ENCODE results near the gene OR13H1.
"Not testable (repeated sequence)": the region's sequence is repeated elsewhere in the genome, so short reads cannot be mapped to it uniquely, and the experiment has no call there.

OR13H1 gene

GRCh38 chrX:131543774-131544173 is at the start of gene OR13H1:
OR13H1 (plus strand) TSS chrX:131544074; CDS start chrX:131544074, 0 bp downstream.
- POLR2A ChIA-PET, result no interaction called here
- CTCF ChIA-PET, result no interaction called here
- H3K4me3 ChIP-seq (ENCODE audit: low read depth, low read length), result no peak within 1 kb of the TSS
- DNase-seq (ENCODE audit: low read depth, low spot score), result no peak
- TF ChIP-seq CTCF (IDR thresholded peaks at IDR 0.05; ENCODE audit: insufficient read depth, low read length, missing control alignments), result no peak

- H3K4me3 ChIP-seq (ENCODE audit: low read depth, low read length); CTCF ChIA-PET; DNase-seq (ENCODE audit: low read depth, low spot score); POLR2A ChIA-PET: not testable (repeated sequence)
These were observed 42.3 kb upstream of the OR13H1 start for GRCh38 chrX:131501556-131501955.

- DNase-seq (ENCODE audit: low read depth, low spot score), result no peak
- no peak overlapping the region for H3K4me3 ChIP-seq (ENCODE audit: low read depth, low read length)
- no peak for TF ChIP-seq CTCF (IDR thresholded peaks at IDR 0.05; ENCODE audit: insufficient read depth, low read length, missing control alignments)
- ChIA-PET CTCF (no interaction called here), POLR2A (no interaction called here)
These were observed 30.5 kb upstream of the OR13H1 start for GRCh38 chrX:131513159-131513914.

GRCh38 chrX:131521824-131522223 is 22.1 kb upstream of the OR13H1 start:
- no peak for TF ChIP-seq CTCF (IDR thresholded peaks at IDR 0.05; ENCODE audit: insufficient read depth, low read length, missing control alignments)
- no peak for DNase-seq (ENCODE audit: low read depth, low spot score)
- H3K4me3 ChIP-seq (ENCODE audit: low read depth, low read length), result no peak overlapping the region
- ChIA-PET CTCF (no interaction called here), POLR2A (no interaction called here)

- no peak overlapping the region for H3K4me3 ChIP-seq (ENCODE audit: low read depth, low read length)
- ChIA-PET CTCF (no interaction called here), POLR2A (no interaction called here)
- no peak for TF ChIP-seq CTCF (IDR thresholded peaks at IDR 0.05; ENCODE audit: insufficient read depth, low read length, missing control alignments)
- no peak for DNase-seq (ENCODE audit: low read depth, low spot score)
These were observed 344 bp downstream of the OR13H1 start for GRCh38 chrX:131544218-131544617.

- no peak for DNase-seq (ENCODE audit: low read depth, low spot score)
- ChIA-PET CTCF (no interaction called here), POLR2A (no interaction called here)
- no peak overlapping the region for H3K4me3 ChIP-seq (ENCODE audit: low read depth, low read length)
- TF ChIP-seq CTCF (IDR thresholded peaks at IDR 0.05; ENCODE audit: insufficient read depth, low read length, missing control alignments), result no peak
These were observed 5.1 kb downstream of the OR13H1 start for GRCh38 chrX:131549011-131549410.

- DNase-seq (ENCODE audit: low read depth, low spot score); POLR2A ChIA-PET; CTCF ChIA-PET; H3K4me3 ChIP-seq (ENCODE audit: low read depth, low read length): not testable (repeated sequence)
These were observed 8.6 kb downstream of the OR13H1 start for GRCh38 chrX:131552453-131552852.
